Central memory CD4-positive, alpha-beta T cell (primary cell): Measurements from ENCODE around the gene PPP2R2C.

Experiments
- DNase-seq: peaks from one replicate; pipeline ENCODE4 v3.0.0; 2022

Gene PPP2R2C

GRCh38 chr4:6394671-6395081 is 77.7 kb downstream of the PPP2R2C start:
- DNase-seq: no peak

GRCh38 chr4:6393544-6394475 is 78.6 kb downstream of the PPP2R2C start:
- DNase-seq: no peak

GRCh38 chr4:6393066-6393465 is 79.3 kb downstream of the PPP2R2C start:
- DNase-seq: no peak

GRCh38 chr4:6392407-6392806 is 80.0 kb downstream of the PPP2R2C start:
- no peak for DNase-seq

- DNase-seq: no peak
Observed at GRCh38 chr4:6391852-6392188, 80.6 kb downstream of the PPP2R2C start.

- no peak for DNase-seq
Observed at GRCh38 chr4:6391186-6391851, 81.1 kb downstream of the PPP2R2C start.

GRCh38 chr4:6390356-6390755 is 82.1 kb downstream of the PPP2R2C start:
- no peak for DNase-seq

GRCh38 chr4:6389142-6389825 is 83.1 kb downstream of the PPP2R2C start:
- no peak for DNase-seq

GRCh38 chr4:6388713-6389112 is 83.7 kb downstream of the PPP2R2C start:
- no peak for DNase-seq

- no peak for DNase-seq
Observed at GRCh38 chr4:6387946-6388345, 84.5 kb downstream of the PPP2R2C start.

- DNase-seq: no peak
Observed at GRCh38 chr4:6386091-6386490, 86.3 kb downstream of the PPP2R2C start.

- DNase-seq: no peak
Observed at GRCh38 chr4:6385288-6385687, 87.1 kb downstream of the PPP2R2C start.

GRCh38 chr4:6384541-6384940 is 87.9 kb downstream of the PPP2R2C start:
- DNase-seq: no peak

- no peak for DNase-seq
Observed at GRCh38 chr4:6383929-6384328, 88.5 kb downstream of the PPP2R2C start.

- no peak for DNase-seq
Observed at GRCh38 chr4:6383009-6383404, 89.4 kb downstream of the PPP2R2C start.

- no peak for DNase-seq
Observed at GRCh38 chr4:6381571-6382123, 90.8 kb downstream of the PPP2R2C start.

GRCh38 chr4:6380746-6381410 is 91.5 kb downstream of the PPP2R2C start:
- DNase-seq: no peak

GRCh38 chr4:6379767-6380745 is 92.4 kb downstream of the PPP2R2C start:
- DNase-seq: no peak

- no peak for DNase-seq
Observed at GRCh38 chr4:6378493-6379445, 93.6 kb downstream of the PPP2R2C start.
